HL-60/S4 treated with retinoic acid at 250 ng/mL for 4 days and 3 days (cell line): ENCODE measurements around the gene TMEM176B.
"Not testable (repeated sequence)": the region's sequence is repeated elsewhere in the genome, so short reads cannot be mapped to it uniquely, and the experiment has no call there.

Source experiments
- in situ Hi-C: fragments of 300-500 bp; cut with MboI; formaldehyde crosslinking; loops from 2 replicates; pipeline ENCODE4 v1.7.0; 2022; ENCODE audit warnings: low sequenced_read_pairs

The TMEM176B gene

DNA sequence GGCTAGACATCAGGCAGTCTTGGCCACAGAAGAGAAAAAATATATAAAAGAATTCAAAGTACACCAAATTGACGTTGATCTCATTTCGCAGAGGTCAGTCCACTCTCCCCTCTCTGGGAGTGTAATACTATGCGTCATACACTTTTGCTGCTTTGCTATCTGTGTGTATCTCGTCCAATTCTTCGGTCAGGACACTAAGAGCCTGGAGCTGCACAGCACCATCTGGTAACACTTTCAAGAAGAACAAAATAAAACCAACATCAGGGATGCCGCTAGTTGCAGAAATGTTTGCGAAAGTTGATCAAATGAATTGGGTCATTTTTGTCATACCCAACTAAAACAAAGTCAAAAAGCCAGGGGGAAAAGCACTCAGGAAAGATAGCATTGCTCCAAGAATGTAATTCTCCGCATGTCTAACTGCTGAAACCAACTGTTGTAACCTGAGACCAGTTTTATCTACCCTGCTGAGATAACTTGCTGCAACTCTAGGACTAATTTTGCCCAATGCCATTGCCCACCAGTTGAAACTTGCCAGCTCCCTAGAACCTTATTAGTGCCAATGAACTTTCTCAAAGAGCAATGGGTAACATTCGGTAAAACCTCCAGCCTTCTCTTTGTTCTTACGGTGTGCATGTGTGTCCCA is 23.4 kb upstream of the TMEM176B start:
- in situ Hi-C loops = no loop called here

DNA sequence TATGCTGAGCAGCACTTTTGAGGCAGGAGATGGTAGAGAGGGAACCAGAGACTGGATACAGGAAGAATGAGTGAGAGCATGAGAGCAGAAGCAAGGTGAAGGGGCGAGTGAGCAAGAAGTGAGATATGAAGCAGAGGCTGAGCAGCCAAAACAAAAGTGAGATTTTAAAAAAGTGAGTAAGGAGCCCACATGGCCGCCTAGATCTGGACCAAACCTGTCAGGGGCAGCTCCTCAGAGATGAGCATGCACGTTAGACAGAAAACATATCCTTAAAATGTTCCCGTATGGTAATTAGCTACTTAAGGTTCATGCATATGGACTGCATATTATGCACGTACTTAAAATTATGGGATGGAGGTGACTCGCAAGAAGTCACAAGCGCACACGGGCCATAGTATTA is 22.9 kb upstream of the TMEM176B start:
- in situ Hi-C loops = no loop called here

DNA sequence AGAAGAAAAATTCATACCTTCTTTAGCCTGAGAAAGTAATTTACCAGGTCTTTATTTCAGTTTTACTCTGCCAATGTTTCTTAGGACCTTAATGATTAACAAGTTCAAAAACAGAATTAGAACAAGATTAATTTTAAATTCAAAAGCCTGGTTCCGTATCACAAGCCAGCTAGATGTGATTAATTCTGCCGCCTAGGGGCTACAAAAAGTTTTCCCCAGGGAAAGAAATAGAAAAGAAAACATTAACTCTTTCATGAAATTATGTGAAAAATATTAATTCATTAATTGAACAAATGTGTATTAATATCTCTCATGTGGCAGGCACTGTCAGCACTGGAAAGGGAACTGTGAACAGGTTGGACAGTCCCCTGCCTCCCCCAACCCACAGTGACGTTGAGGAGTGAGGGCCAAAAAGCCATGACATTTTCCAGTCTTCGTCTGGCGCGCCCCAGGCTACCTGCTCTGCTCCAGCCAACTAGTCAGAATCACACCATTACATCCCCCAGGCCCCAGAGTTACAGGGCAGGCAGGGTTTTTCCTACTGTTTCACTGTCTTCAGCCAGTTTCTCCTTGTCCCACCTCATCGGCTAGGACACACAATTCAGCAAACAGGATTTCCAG is 20.5 kb upstream of the TMEM176B start:
- in situ Hi-C loops = no loop called here

DNA sequence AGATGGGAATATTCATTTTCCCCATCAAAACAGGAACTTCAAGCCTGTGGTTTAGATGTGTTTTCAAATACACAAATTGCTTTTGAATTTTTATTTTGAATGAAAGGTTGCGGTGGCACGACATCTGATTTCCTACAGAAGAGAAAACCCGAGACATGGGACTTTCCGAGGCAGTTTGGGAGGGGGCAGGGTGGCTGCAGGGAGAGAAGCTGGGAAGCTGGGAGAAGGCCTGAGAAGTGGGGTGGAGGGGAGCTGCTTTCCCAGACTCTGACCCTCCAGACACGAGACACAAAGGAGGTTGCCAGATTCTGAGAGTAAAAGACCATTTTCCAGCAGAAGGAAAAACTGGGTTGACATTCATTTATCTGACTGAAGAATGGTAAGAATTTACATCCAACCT is 20.0 kb upstream of the TMEM176B start:
- in situ Hi-C loops = no loop called here

DNA sequence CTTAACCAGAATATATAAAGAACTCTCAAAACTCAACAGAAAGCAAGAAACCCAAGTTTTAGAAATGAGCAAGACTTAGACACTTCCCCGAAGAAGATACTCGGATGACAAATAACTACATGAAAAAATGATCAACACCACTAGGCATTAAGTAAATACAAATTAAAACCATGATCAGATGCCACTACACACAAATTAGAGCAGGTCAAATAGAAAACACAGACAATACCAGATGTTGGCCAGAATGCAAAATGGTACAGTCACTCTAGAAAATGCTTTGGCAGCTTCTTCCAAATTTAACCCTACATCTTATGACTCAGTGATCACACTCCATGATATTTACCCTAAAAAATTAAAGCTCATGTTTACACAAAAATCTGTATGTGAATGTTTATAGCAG is 18.8 kb upstream of the TMEM176B start:
- in situ Hi-C loops = no loop called here

DNA sequence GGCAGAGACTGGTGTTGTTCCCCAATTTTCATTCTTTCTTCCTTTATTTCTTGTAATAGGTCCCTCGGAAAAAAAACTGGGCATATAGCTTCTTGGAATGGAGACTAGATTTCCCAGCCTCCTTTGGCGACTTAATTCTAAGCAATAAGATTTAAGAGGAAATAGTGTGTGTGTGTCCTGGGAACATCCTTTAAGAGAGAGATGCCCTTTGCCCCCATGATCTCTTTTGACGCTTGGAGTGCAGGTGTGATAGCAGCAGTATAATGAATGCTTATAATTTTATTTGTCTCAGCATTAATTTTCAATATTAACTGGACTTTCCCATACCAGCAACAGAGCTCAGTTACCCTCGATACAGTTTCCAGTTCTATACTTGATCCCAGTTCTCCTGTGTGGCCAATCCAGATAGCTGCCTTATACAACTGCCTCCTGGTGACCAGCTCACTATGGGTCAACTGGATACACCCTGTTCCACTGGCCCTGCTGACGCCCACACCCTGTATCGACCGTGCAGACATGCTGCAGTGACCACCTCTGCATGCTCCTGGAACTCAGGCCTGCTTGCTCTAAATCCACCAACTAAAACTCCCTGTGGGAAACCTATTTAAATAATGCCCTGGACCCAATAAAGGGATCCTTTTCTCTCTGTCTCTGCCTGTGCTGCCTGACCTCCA is 14.3 kb upstream of the TMEM176B start:
- in situ Hi-C loops = no loop called here

DNA sequence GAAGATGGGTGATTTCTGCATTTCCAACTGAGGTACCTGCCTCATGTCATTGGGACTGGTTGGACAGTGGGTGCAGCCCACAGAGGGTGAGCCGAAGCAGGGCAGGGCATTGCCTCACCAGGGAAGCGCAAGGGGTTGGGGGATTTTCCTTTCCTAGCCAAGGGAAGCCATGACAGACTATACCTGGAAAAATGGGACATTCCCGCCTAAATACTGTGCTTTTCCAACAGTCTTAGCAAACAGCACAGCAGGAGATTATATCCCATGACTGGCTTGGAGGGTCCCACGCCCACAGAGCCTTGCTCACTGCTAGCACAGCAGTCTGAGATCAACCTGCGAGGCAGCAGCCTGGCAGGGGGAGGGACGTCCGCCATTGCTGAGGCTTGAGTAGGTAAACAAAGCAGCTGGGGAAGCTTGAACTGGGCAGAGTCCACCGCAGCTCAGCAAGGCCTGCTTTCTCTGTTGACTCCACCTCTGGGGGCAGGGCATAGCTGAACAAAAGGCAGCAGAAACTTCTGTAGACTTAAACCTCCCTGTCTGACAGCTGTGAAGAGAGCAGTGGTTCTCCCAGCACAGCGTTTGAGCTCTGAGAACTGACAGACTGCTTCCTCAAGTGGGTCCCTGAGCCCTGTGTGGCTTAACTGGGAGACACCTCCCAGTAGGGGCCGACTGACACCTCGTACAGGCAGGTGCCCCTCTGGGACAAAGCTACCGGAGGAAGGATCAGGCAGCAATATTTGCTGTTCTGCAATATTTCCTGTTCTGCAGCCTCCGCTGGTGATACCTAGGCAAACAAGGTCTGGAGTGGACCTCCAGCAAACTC is 7.7 kb upstream of the TMEM176B start:
- in situ Hi-C loops = not testable (repeated sequence)

DNA sequence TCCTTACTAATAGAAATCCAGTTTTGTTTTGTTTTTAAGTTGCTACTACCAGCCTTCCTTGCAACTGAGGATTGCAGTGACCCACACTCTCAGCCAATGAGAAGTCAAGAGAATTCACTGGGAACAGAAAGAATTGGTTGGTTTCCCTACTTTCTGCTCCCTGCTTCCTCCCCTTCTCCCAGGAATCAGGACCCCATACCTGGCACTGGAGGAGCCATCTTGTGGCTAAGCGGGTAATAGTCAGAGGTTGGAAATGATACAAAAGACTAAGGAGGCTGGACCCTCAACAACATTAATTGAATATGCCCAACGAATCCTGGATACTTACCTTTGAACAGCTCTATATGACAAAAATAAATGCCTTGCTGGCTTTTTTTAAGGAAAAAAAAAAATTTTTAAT is 6.7 kb upstream of the TMEM176B start:
- in situ Hi-C loops = no loop called here

DNA sequence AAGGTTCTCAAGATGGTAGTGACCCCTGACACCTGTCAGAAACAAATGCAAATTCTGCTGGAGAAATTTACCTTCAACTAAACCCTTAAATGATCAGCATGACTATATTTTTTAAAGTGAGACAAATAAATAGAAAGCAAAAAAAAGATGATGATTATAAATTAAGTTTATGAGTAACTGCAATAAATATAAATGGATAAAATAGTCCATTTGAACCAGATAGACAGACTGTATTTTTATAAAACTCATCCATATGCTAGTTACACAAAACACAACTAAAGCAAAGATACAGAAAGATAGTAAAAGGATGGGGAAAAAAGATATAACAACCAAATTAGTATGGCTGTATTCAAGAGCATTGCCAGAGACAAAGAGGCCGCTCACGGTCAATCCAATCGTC is 6.3 kb upstream of the TMEM176B start:
- in situ Hi-C loops = no loop called here

DNA sequence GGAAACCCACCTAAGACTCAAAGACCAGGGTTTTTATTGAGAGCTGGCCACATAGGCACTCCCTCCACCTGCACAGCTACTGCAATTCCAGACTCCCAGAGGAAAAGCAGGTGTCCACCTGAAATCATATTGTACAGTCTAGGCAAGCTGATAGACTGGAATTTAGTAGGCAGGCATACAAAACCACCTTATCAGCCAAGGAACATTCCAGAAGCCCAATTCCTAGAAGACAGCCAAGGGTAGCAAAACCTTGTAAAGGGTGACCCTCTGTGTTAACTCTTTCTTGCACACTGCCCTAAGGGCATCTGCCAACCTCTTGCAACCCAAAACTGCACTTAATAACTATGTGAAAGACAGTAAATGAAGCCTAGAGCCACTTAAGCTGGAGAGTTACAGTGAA is 5.7 kb upstream of the TMEM176B start:
- in situ Hi-C loops = no loop called here

DNA sequence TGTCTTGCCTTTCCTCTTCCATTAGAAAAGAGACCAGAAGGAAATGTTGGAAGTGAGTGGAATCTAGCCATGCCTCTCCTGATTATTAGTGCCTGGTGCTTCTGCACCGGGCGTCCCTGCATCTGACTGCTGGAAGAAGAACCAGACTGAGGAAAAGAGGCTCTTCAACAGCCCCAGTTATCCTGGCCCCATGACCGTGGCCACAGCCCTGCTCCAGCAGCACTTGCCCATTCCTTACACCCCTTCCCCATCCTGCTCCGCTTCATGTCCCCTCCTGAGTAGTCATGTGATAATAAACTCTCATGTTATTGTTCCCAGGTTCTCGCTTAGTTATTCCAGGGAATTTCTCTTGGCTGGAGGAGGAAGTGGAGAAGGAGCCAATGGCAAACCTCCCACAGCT is 4.6 kb upstream of the TMEM176B start:
- in situ Hi-C loops = no loop called here

DNA sequence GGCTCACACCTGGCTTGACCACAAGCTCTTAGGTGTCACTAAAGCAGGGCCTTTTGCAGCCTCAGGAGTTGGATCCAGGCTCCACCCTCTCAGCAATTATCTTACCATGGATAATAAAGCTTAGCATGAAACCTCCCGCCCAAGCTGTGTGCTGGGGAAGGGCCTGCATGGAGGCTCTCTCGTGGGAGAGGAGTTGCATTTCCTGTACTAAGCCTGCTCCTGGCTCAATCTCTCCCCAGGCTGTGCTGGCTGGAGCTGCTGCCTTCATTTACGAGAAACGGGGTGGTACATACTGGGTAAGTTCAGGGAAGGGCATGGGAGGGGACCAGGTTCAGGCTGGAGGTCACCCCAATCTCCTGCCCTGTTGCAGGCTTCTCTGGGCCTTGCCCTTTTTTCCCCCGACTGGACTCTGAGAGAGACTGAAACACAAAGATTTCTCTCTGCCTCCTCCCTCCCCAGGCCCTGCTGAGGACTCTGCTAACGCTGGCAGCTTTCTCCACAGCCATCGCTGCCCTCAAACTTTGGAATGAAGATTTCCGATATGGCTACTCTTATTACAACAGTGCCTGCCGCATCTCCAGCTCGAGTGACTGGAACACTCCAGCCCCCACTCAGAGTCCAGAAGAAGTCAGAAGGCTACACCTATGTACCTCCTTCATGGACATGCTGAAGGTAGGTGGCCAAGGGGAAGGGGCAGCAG is 3.1 kb upstream of the TMEM176B start:
- in situ Hi-C loops = no loop called here

DNA sequence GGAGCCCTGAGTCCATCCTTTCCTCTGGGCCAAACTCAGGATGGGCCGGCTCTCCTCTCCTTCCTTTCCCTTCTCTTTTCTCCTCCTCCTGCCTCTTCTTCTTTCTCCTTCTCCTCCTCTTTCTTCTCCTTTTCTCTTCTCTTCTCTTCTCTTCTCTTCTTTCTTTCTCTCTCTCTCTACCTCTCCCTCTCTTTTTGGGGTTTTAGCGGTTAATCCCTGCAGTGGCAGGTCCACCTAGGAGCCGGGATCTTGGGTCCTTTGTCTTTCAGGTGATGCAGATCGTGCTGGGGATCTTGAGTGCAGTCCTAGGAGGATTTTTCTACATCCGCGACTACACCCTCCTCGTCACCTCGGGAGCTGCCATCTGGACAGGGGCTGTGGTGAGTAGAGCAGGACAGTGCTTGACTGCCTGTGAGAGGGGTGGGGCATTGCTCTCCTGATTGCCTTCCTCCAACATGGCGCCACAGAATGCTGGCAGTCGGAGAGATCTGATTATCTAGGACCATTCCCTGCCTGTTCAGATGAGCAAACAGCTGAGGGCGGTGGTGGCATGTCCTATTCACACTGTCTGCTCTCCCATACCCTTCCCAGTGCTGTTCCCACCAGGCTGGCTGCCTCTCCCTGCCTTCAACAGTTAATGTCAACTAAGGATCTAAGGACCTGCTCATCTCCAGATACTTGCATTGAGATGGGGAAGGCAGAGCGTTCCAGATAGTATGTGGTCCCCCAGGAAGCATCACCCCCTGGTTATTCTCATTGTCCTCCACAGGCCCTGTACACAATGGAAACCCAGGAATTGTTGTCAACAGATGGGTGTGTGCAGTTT is 2.0 kb upstream of the TMEM176B start:
- in situ Hi-C loops = no loop called here

DNA sequence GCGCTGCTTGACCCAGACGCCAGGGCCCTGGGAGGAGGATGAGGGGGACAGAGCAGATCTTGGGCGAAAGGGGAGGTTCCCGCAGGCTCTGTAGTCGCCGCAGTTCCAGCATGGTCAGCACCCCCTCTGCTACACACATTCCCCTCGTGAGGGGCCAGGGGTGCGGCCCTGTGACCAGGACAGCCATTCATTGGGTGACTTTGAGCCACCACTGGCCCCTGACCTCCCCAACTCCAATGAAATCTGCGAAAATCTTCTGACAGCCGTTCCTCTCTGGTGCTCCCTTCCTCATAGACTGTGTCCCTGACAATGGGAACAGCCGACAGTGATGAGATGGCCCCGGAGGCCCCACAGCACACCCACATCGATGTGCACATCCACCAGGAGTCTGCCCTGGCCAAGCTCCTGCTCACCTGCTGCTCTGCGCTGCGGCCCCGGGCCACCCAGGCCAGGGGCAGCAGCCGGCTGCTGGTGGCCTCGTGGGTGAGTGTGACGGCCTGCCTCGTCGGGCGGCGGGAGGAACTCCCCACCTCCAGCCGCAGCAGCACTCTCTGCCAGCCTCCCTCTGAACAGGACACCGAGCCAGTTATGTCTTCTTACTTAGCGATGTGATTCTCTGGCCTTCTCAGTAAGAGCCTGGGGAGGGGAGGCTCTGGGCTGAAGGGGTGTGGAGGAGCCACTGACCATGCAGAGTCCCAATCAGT is 1.2 kb upstream of the TMEM176B start:
- in situ Hi-C loops = no loop called here

DNA sequence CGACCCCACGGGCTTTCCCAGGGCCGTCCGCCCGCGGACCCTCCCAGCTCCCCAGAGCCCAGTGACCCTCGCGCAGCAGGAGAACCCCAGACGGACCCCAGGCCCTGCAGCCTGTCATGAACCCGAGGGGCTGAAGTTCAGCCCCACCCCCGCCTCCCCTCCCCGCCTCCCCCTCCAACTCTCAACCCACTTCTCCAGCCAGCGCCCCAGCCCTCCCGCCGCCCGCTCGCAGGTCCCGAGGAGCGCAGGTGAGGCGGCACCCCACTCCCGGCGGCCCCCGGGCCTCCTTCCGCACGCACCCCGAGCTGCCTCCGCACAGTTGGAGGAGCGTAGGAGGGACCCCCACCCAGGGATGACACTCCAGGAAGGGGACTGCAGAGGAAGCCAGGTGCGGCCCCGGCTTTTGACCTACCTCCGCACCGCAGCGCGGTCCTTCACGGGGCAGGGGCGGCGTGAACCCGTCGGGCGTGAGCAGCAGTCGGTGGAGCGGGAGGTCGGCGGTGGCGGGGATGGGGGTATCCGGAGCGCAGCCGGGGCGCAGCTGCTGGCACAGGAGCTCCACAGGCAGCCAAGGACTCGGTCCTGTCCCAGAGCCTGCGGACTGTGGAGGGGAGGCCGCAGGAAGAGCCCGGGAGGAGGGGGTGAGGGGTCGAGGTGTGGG is 547 bp upstream of the TMEM176B start, which contains the start of gene TMEM176A:
TMEM176A (plus strand) TSS at position 189 of the 661 bp plus-strand sequence. CDS start 782 bp downstream, outside the sequence.
- in situ Hi-C loops = no loop called here

DNA sequence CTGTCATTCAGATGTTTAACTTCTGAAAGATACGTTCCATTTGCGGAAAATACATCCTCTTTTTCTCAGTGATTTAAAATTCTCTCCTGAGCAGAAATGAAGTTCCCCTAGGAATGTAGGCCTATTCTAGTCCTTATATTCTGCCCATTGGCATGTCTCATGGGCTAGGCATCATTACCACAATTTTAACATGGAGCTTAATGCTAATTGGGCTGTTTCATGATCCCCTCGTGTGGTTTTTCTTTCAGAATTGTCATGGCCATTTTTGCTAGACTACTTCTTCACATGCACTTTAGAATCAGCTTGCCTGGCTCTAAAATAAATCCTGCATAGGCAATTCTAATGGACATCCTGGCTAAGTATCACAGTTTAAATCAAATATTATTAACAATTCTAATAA is 1.0 kb downstream of the TMEM176B start:
- in situ Hi-C loops = no loop called here

DNA sequence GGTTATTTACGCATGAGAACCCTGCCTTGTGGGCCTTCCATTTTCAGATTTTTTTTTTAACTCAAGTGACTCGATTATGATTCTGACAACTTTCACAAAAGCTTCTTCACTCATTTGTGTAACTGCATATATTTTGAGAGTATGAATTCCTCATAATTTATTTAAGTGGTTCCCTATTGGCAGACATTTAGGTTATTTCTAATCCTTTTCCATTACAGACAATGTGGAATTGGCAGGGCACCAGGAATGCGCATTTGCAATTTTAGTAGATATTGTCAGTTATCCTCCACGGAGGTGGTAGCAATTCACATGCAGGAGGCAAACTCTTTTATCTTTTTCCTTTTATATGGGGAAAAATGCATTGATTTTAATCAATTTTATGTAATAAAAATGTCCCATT is 2.5 kb downstream of the TMEM176B start:
- in situ Hi-C loops = no loop called here

DNA sequence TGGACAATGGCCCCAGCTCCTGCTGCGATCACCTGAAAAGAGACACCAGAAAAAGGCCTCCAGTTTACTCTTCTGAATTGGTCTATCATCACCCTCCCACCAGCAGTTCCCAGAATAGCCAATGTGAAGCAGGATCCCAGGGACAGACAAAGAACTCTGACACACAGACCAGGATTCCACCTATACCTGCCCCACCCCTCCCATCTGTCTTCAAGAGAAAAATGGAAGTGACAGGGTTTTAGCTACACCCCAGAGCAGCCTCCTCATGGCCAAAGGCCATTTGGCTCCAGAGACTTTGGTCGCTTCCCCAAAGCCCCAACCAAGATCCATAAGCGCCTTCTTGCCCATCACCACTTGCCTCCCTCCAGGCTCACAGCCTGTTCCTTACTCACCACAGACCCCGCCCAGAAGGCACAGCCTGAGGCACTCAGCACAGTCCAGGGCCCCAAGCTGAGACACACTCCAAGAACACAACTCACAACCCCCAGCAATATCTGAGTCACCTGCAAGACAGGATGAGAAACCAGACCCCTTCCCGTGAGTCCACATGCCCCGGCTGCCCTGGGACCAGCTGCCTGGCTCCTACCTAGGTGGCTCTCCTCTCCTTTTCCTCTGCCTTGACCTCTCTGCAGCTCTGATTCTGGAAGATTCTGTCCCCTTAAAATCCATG is 6.5 kb downstream of the TMEM176B start:
- in situ Hi-C loops = no loop called here
